ENCODE data around the gene DENND4A. TPM values are rescaled to one million over a fixed set of nuclear protein-coding genes. Genes with fewer than 3 reads are reported as not detected.

DENND4A gene
- polyA plus RNA-seq, 3 donors: 7.7 to 13.2 (median 8.5) TPM

DNA sequence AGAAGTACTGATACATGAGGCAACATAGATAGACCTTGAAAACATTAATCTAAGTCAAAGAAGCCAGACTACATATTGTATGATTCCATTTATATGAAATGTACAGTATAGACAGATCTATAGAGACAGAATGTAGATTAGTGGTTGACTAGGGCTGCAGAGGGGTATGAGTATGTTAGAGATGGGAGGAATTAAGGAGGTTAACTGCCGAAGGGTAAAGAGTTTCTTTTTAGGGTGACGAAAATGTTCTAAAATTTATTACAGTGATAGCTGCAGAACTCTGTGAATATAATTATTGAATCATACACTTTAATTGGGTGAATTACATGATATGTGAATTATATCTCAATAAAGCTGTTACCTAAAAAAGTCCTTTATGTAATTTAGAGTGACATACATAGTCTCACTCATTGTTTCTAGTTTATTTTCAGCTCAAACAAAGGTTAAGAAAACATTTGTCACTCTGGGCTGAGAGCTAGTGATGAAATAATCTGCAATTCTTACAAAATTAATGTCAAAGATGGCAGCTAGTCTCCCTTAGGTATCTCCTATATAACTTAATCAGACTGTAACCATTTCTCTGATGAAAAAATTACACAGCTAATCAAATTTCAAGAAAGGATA is 61.4 kb downstream of the DENND4A start:
- 92 to 100% (median 93%) methylated on average over 2 of the region's 2 CpGs for WGBS, 3 donors
- no peak overlapping the region for H3K27ac ChIP-seq (ENCODE audit: low read depth, low read length)

DNA sequence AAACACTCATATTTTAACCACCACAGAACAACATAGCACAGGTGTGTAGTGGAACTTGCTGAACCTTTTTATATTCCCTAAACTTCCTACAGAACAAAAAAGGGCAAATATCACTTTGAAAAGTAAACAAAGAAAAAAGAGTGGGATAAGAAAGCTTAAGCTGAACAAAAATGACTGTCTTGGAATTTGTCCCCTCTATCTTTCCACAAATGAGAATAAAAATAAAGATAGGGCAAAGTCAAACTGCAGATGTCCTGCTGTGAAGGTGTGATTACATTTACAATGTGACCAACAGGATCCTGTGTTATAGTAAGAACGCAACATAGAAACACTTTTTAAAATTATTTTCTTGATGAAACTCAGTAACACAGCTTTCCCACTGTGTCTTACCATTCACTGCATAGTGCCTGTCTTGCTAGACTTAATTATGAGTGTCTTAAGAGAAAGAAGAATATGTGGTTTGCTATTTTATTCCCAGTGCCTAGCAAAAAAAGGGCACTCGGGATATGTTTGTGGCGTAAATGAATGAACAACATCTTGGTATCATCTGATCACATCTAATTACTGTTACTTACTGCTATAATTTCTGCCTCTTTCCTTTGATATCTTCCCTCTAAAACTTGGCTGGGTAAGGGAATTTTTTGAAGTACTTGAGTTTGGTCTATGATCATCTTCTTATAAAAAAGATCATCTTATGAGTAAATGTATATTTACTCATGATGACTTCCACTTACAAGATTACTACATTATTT is 67.5 kb downstream of the DENND4A start:
- H3K27ac ChIP-seq (ENCODE audit: low read depth, low read length): no peak overlapping the region
- 84 to 98% (median 95%) methylated on average over 3 of the region's 3 CpGs for WGBS, 3 donors

DNA sequence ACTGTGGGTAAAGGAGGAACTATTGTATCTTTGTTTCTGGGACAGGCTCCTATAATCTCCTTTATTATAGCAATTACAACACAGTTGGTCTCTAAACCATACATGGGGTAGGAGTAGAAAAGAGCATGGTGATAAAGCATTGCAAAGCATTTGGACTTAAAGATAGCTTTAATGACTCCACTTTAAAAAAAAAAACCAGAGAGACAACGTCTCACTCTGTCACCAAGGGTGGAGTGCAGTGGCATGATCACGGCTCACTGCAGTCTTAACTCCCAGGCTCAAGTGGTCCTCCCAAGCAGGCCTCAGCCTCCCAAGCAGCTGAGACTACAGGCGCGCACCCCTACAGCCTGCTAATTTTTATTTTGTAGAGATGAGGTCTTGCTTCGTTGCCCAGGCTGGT is 68.2 kb downstream of the DENND4A start:
- WGBS, 3 donors: 82 to 95% (median 87%) methylated on average over 5 of the region's 5 CpGs
- H3K27ac ChIP-seq (ENCODE audit: low read depth, low read length): no peak overlapping the region

DNA sequence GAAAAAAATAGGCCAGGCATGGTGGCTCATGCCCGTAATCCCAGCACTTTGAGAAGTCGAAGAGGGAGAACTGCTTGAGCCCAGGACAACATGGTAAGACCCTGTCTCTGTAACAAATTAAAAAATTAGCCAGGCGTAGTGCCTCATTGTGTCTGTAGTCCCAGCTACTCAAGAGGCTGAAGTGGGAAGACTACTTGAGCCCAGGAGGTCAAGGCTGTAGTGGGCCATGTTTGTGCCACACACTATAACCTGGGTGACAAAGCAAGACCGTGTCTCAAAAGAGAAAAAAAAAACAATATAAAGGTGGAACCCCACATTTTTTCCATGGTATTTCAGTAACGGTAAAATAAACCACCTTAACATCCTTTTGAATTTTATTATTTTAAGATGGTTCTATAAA is 69.9 kb downstream of the DENND4A start:
- 93 to 97% (median 96%) methylated on average over 5 of the region's 5 CpGs for WGBS, 3 donors
- no peak overlapping the region for H3K27ac ChIP-seq (ENCODE audit: low read depth, low read length)

DNA sequence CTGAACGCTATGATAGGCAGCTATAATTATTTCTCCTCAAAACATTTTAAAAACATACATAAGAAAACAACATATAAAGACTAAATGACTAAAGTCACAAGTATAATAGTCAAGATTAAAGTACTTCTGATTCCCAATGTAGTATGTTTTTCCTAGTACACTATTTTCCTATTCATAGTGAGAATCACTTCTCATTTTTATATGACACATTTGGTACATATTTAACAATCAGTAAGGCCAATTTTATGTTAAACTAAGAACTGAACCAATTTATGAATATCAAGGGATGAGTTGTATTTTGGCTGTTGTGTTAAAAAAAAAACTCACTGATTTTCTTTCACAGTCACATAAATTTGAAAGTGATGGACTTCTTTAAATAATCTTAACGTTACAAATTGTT is 79.7 kb downstream of the DENND4A start:
- no peak overlapping the region for H3K27ac ChIP-seq (ENCODE audit: low read depth, low read length)
- 90 to 92% (median 90%) methylated on average over 2 of the region's 2 CpGs for WGBS, 3 donors

DNA sequence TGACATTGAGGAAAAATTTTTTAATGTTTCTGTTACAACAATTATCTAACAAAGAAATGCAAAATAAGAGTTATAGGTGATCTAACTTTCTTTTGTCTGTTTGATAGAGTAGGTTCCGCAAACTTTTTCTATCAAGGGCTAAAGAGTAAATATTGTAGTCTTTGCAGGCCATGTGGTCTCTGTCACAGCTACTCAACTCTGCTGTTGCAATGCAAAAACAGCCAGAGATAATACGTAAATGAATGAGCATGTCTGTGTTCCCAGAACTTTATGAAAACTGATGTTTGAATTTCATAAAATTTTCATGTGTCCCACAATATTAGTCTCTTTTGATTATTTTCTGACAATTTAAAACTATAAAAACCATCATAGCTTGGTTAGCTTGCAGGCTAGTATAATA is 97.0 kb downstream of the DENND4A start:
- WGBS, 3 donors: 64 to 90% (median 86%) methylated on average over 2 of the region's 2 CpGs

DNA sequence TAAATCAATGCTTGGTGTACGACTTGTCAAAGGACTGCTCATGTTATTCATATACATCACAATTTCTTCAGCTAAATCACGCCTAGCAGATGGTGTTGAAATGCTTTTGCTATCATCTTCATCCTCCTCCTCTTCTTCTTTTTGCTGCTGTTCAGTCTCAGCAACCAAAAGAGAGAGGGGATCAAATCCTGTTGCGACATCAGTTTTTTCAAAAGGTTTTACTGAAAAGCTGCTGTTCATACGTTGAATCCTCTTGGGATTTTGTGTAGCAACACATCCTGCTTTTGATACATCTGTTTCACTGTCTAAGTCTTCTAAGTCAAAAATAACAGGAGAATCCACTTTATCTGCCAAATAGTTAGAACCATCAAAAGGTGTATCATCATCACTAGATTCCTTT is 101.3 kb downstream of the DENND4A start:
- WGBS, 3 donors: 81 to 96% (median 84%) methylated on average over 4 of the region's 4 CpGs
- H3K27ac ChIP-seq (ENCODE audit: low read depth, low read length): no peak overlapping the region

More for the DNA sequence above, 97.0 kb downstream of the DENND4A start:
- no peak overlapping the region for H3K27ac ChIP-seq (ENCODE audit: low read depth, low read length)

DNA sequence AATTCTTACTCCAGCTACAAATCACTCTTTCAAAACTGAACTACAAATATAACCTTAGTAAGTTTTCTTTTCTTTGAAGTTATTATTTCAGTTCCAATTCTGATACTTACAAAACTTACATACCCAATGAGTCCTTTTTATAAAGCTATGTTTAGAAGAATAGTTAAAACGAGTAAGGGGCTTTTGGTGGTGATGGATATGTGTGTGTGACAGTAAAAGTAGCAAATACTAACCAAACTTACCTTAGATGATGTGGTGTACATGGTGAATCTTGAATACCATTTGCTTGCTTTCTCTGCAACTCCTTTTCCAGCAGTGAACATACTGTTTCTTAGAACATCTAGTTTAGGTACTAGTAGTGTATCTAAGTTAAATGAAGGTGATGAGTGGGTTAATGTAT is 101.9 kb downstream of the DENND4A start:
- H3K27ac ChIP-seq (ENCODE audit: low read depth, low read length): no peak overlapping the region
- 80 to 93% (median 85%) methylated on average over 1 of the region's 1 CpG for WGBS, 3 donors

DNA sequence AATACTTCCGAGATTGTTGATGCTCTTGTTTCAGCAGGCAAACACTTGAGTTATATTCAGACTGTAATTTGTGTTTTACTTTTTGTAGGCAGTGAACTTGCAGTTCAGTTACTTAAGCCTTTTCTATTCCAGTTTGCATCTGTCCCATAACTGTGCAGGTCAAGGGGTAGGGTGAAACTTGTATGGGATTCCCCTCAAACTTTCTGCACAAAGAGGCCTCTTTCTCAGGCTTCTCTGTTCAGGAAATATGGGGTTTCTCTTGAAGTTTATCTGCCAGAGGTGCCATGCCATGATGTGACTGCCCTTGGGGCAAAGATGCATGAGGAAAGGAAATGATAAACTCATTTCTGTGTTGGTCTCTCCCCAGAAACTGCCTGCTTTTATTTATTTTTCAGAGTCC is 103.6 kb downstream of the DENND4A start:
- no peak overlapping the region for H3K27ac ChIP-seq (ENCODE audit: low read depth, low read length)
- WGBS, 3 donors: 94 to 98% (median 94%) methylated on average over 1 of the region's 1 CpG

DNA sequence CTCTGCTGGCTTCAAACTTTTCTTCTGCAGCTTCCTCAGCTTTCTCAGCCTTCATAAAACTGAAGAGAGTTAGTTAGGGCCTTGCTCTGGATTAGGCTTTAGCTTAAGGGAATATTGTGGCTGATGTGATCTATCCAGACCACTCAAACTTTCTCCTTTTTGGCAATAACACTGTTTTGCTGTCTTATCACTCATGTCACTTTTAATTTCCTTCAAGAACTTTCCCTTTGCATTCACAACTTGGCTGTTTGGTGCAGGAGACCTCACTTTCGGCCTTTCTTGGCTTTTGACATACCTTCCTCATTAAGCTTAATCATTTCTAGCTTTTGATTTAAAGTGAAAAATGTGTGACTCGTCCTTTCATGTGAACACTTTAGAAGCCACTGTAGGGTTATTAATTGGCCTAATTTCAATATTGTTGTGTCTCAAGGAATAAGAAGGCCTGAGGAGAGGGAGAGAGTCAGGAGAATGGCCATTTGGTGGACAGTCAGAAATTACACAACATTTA is 109.6 kb downstream of the DENND4A start:
- WGBS, 3 donors: 86 to 96% (median 91%) methylated on average over 2 of the region's 2 CpGs
- no peak overlapping the region for H3K27ac ChIP-seq (ENCODE audit: low read depth, low read length)

DNA sequence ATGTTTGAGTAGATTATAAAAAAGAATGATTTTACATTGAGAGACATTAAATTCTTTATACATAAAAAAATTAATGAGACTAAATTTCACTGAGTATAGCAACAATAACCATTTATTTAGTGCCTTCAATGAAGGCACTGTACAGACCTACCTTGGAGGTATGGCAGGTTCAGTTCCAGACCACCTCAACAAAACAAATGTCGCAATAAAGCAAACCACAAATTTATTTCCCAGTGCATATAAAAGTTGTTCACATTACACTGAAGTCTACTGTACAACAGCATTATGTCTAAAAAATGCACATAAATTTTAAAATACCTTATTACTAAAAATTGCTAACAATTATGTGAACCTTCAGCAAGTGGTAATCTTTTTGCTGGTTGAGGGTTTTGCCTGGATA is 111.5 kb downstream of the DENND4A start:
- WGBS, 3 donors: 97 to 100% (median 98%) methylated on average over 1 of the region's 1 CpG
- H3K27ac ChIP-seq (ENCODE audit: low read depth, low read length): no peak overlapping the region

DNA sequence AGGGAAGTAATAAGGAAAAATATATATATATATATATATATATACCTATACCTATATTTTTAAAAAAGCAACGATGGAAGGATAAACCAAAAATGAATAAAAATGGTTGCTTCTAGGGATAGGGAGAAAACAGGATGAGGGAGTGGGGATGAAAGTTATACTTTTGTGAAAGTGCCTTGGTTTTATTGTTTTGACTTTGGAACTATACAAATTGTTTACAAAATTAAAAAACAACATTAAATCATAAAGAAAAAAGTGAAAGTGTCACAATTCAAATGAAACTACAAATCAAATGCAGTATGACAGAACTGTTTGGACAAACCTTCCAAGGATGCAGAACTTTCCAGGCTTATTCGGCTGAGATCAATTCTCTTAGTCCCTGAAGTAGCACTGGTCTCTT is 116.0 kb downstream of the DENND4A start:
- no peak overlapping the region for H3K27ac ChIP-seq (ENCODE audit: low read depth, low read length)
- 80 to 88% (median 84%) methylated on average over 2 of the region's 2 CpGs for WGBS, 3 donors

DNA sequence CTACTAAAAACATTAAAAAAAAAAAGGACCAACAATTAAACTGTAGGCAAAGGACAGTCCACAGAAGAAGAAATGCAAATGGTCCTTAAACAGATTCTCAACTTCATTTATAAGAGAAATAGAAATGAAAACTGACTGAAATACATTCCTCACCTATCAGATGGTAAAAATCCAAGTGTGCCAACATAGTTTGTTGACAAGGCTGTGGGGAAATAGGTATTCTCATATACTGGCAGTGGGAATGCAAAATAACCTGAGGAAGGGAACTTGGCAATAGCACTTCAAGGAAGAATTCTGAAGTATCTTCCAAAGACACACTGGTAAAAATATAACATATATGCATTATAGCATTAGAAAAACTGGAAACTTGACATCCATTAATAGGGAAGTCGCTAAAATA is 116.5 kb downstream of the DENND4A start:
- WGBS, 3 donors: 75 to 89% (median 83%) methylated on average over 1 of the region's 1 CpG
- no peak overlapping the region for H3K27ac ChIP-seq (ENCODE audit: low read depth, low read length)

DNA sequence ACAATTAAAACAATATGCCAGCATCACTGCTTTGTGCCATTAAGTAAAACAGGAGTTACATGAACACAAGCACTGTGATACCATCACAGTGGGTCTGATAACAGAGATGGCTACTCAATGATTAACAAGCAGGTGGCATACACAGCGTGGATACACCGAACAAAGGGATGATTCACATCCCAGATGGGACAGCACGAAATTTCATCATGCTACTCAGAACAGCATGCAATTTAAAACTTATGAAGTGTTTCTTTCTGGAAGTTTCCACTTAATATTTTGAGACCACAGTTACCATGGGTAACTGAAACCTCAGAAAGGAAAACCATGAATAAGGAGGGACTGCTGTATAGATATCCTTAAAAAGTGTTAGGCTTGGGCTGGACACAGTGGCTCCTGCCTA is 125.8 kb downstream of the DENND4A start:
- WGBS, 3 donors: 78 to 93% (median 89%) methylated on average over 3 of the region's 3 CpGs
- H3K27ac ChIP-seq (ENCODE audit: low read depth, low read length): no peak overlapping the region

DNA sequence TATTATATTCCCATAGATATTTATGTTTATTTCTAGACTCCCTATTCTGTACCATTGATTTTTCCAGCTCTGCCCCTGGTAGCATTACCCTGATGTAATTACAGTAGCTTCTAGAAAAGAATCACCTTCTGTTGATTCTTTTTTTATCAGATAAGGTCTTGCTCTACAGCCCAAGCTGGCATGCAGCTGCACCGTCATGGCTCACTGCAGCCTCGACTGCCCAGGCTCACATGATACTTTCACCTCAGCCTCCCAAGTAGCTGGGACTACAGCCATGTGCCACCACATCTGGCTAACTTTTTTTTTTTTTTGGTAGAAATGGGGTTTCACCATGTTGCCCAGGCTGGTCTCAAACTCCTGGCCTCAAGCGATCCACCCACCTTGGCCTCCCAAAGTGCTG is 128.6 kb downstream of the DENND4A start:
- 70 to 93% (median 92%) methylated on average over 3 of the region's 3 CpGs for WGBS, 3 donors
- H3K27ac ChIP-seq (ENCODE audit: low read depth, low read length): no peak overlapping the region

DNA sequence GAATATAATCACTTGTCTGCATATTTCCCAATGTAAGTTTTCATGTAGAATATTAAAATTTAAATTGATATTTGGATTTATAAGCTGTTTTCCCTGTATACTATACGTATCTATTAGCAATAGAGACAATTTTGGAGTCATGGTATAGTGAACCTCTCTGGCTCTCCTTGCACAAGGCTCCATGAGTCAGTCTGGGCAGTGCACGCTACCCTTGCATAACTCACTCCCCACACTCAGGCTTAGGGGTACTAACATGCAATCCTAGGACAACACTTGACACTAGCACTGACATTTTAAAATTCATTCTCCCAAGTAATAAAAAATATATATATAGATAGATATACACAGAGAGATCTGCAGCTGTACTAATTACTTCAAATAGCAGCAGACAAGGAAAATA is 131.2 kb downstream of the DENND4A start:
- H3K27ac ChIP-seq (ENCODE audit: low read depth, low read length): no peak overlapping the region
- 84 to 97% (median 87%) methylated on average over 2 of the region's 2 CpGs for WGBS, 3 donors

DNA sequence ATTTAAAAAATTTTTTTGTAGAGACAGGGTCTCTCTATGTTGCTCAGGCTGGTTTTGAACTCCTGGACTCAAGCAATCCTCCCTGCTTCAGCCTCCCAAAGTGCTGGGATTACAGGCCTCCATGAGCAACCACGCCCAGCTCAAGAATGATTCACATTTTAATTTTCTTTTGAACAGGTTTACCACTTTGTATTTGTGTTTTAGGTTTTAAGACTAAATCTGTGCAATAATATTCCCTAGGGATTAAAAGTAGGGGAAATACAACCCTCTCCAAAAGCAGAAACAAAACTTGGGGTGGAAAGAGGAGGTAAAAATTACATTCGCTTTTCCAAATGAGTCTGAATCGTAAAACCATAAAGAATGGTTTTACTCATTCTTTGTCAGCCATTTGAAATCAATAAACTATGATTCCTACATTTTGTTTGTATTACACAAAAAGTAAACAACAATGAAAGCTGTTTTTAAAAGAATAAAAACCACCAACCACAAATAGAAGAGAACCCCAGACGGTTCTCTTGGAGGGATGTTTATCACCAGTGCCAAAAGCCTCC is 132.5 kb downstream of the DENND4A start:
- no peak overlapping the region for H3K27ac ChIP-seq (ENCODE audit: low read depth, low read length)
- WGBS, 3 donors: 85 to 97% (median 89%) methylated on average over 4 of the region's 4 CpGs

DNA sequence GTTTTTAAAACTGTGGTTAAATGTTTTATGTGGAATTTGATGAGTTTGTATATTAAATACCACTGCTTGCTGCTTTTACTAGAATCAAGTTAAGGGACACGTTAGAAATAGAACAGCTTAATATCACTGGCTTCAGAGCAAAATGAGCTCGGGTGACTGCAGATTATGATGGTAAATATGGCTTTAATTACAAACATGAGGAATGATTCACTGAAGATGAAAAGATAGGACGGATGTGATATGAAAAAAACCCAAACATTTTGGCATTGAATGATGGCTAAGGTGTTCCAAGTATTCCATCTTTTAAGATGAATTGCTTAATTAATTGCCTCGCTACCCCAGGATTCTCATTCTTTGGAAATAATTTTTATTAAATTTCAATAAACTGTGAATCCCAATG is 136.6 kb downstream of the DENND4A start:
- 77 to 90% (median 83%) methylated on average over 4 of the region's 4 CpGs for WGBS, 3 donors
- H3K27ac ChIP-seq (ENCODE audit: low read depth, low read length): no peak overlapping the region

DNA sequence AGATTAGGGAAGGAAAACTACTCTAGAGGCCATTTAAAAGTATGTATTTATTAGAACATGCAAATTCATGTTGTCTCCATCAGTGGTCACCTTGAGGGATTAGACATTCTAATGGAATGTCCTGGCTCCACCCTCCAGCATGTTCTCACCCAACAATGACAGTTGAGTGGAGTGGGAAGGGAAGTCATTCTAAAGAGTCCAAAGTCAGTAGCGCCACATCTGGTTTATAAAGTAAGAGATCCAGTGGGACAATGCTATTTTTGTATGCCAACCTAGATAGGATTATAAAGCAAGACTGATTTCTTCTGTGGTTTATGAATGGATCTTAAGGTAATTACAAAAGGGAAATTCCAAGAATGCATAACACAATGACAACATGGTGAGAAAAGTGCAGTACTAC is 137.1 kb downstream of the DENND4A start:
- WGBS, 3 donors: 89 to 94% (median 92%) methylated on average over 1 of the region's 1 CpG

More for the DNA sequence above, 137.1 kb downstream of the DENND4A start:
- no peak overlapping the region for H3K27ac ChIP-seq (ENCODE audit: low read depth, low read length)
